ENCODE data around the gene PLEKHO2.

- TF ChIP-seq EZH2 (IDR thresholded peaks at IDR 0.05; ENCODE audit: insufficient read depth, poor library complexity, severe bottlenecking), result no peak
- no peak for TF ChIP-seq EZH2phosphoT487 (IDR thresholded peaks at IDR 0.05; ENCODE audit: insufficient read depth, low read depth)
Measured at GRCh38 chr15:64865998-64866520, 24.3 kb downstream of the PLEKHO2 start.
